Naive thymus-derived CD8-positive, alpha-beta T cell (primary cell): ENCODE data around the gene C1orf105. TPM values are rescaled to one million over a fixed set of nuclear protein-coding genes. Genes with fewer than 3 reads are reported as not detected.

Experiments
- polyA plus RNA-seq, 3 donors: library from polyadenylated mRNA; unstranded; fragments of 300-500 nt; fragmentation: Illumina TruSeq; gene quantifications; one replicate each; pipeline ENCODE4 v1.2.3, GENCODE V29; 2021
- total RNA-seq, 8 experiments: library from RNA in 2 of 8; stranded (reverse) in 2 of 8; gene quantifications; one replicate each; pipeline ENCODE4 v1.2.3 and lab custom pipeline; 2021 to 2026

C1orf105 gene
- total and polyA plus RNA-seq, 5 experiments from 2014 or later = 0.68 TPM; not detected in 4

Other genes with a start within 250 kb of the C1orf105 start
- gene PIGC, start 23.4 kb downstream of the C1orf105 start, total RNA-seq = 10 to 100 TPM; 35.8 to 43.2 TPM
- gene PIGC, start 23.4 kb downstream of the C1orf105 start, polyA plus RNA-seq = 10 to 100 TPM; 69.1 to 92.8 (median 86.1) TPM
- 10 to 100 TPM; 56.2 to 63.1 TPM for gene SUCO, start 112.5 kb downstream of the C1orf105 start, total RNA-seq
- gene SUCO, start 112.5 kb downstream of the C1orf105 start, polyA plus RNA-seq = 10 to 100 TPM; 10.3 to 14.6 (median 12.4) TPM
- under 1 TPM in 1 of 2 experiments, not detected in 1; 0.18 TPM for gene FASLG, start 238.4 kb downstream of the C1orf105 start, total RNA-seq
- gene FASLG, start 238.4 kb downstream of the C1orf105 start, polyA plus RNA-seq = 1 to 10 TPM in 1 of 3 donors, not detected in 2; 2.3 TPM